ENCODE measurements around the gene BCO1. TPM values are rescaled to one million over a fixed set of nuclear protein-coding genes. Genes with fewer than 3 reads are reported as not detected.

Gene BCO1
- total and polyA plus RNA-seq, 3 donors from 2014 or later, result 0.62 to 1.2 (median 0.87) TPM

DNA sequence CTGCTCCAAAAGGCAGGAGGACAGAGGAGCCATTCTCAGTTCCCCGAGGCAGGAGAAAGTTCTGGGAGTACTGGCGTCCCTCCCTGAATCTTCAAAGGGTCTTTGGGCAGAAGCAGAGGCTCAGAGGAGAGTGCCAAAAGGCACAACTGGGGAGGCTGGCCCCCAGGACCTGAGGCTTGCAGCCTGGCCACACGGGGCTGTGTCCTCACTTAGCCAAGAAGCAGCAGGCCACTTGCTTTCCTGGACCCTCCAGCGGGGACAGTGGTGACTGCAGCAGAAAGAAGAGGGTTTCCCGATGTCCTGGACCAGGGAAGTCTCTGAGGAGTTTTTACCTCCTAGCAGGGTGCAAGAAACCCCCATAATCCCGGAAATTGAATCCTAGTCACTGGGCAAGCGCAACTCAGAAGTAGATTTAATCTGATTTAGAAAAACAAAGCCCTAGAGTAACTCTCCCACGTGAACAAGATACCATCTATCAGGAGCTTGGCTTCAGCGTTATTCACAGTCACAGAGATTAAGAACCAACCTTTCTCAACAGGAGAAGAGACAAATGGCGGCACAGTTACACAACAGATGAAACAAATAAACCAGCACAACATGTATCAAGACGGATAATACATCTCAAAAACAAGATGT, 25.5 kb upstream of the BCO1 start:
- H3K4me3 ChIP-seq, result no peak overlapping the region
- no peak for TF ChIP-seq POLR2A (IDR thresholded peaks at IDR 0.05)
- TF ChIP-seq, protein P1, sequence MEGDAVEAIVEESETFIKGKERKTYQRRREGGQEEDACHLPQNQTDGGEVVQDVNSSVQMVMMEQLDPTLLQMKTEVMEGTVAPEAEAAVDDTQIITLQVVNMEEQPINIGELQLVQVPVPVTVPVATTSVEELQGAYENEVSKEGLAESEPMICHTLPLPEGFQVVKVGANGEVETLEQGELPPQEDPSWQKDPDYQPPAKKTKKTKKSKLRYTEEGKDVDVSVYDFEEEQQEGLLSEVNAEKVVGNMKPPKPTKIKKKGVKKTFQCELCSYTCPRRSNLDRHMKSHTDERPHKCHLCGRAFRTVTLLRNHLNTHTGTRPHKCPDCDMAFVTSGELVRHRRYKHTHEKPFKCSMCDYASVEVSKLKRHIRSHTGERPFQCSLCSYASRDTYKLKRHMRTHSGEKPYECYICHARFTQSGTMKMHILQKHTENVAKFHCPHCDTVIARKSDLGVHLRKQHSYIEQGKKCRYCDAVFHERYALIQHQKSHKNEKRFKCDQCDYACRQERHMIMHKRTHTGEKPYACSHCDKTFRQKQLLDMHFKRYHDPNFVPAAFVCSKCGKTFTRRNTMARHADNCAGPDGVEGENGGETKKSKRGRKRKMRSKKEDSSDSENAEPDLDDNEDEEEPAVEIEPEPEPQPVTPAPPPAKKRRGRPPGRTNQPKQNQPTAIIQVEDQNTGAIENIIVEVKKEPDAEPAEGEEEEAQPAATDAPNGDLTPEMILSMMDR (IDR thresholded peaks at IDR 0.05), result no peak
- intact Hi-C loops (cut with DNase I; ENCODE audit: low total_unique reads), result no loop called here
- no peaks in the 10 kb centered on the region for H3K9me3 ChIP-seq
- no peaks in the 10 kb centered on the region for H3K27me3 ChIP-seq
- H3K36me3 ChIP-seq (ENCODE audit: low read depth, missing control alignments), result no peaks in the 10 kb centered on the region
- no peak overlapping the region for H3K27ac ChIP-seq
- no peaks in the 10 kb centered on the region for H3K4me1 ChIP-seq
- DNase-seq, result no peak
- 64 to 72% methylated on average over 9 to 11 of the region's 11 CpGs for WGBS, 2 donors

DNA sequence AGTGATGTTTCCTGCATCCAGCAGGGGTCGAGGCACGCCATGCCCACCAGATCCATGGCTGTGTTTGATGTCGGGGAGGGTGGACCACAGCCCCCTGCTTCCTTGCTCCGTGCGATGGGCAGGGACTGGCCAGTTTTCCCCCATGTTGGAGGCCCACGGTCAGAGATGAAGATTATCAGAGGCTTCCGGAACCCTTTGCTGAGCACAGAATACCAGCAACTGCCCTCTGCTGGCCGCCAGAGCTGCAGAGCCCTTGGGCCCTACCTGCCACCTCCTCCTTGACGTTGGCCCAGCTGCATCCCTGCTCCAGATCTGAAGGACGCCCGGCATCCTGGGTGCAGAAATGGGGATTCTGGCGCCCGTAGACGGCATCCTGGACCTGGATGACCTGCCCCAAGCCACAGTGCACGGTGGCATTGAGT, 23.7 kb upstream of the BCO1 start:
- intact Hi-C loops (cut with DNase I; ENCODE audit: low total_unique reads), result no loop called here
- no peaks in the 10 kb centered on the region for H3K4me1 ChIP-seq
- no peaks in the 10 kb centered on the region for H3K9me3 ChIP-seq
- no peak overlapping the region for H3K4me3 ChIP-seq
- H3K36me3 ChIP-seq (ENCODE audit: low read depth, missing control alignments), result no peaks in the 10 kb centered on the region
- H3K27me3 ChIP-seq, result no peaks in the 10 kb centered on the region
- peak; percentile 46 for DNase-seq
- 70 to 74% methylated on average over 13 to 15 of the region's 15 CpGs for WGBS, 2 donors
- H3K27ac ChIP-seq, result no peak overlapping the region
- TF ChIP-seq, protein P1 (IDR thresholded peaks at IDR 0.05), result no peak
- no peak for TF ChIP-seq POLR2A (IDR thresholded peaks at IDR 0.05)

DNA sequence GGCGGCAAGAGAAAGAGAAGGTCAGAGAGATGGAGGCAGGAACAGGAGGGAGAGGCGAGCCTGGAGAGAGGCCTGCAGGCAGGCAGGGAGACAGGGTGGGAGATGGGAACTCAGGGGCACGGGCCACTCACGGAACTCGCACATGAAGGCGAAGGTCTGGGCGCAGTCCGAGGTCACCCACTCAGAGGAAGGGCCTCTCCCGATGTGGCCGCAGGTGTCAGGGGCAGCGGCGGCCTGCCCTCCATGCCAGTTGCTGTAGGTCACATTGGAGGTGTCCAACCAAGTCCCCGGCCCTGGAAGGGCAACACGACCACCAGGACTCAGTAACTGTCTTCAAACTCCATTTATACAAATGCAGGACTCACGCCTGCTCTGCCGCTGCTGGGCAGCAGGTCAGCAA, 22.4 kb upstream of the BCO1 start:
- no peak for DNase-seq
- H3K27ac ChIP-seq, result no peak overlapping the region
- 92 to 98% methylated on average over 15 to 16 of the region's 16 CpGs for WGBS, 2 donors
- no peaks in the 10 kb centered on the region for H3K27me3 ChIP-seq
- no peaks in the 10 kb centered on the region for H3K4me1 ChIP-seq
- intact Hi-C loops (cut with DNase I; ENCODE audit: low total_unique reads), result no loop called here
- H3K36me3 ChIP-seq (ENCODE audit: low read depth, missing control alignments), result no peaks in the 10 kb centered on the region
- TF ChIP-seq POLR2A (IDR thresholded peaks at IDR 0.05), result no peak
- TF ChIP-seq, protein P1 (IDR thresholded peaks at IDR 0.05), result no peak
- no peaks in the 10 kb centered on the region for H3K9me3 ChIP-seq
- no peak overlapping the region for H3K4me3 ChIP-seq

DNA sequence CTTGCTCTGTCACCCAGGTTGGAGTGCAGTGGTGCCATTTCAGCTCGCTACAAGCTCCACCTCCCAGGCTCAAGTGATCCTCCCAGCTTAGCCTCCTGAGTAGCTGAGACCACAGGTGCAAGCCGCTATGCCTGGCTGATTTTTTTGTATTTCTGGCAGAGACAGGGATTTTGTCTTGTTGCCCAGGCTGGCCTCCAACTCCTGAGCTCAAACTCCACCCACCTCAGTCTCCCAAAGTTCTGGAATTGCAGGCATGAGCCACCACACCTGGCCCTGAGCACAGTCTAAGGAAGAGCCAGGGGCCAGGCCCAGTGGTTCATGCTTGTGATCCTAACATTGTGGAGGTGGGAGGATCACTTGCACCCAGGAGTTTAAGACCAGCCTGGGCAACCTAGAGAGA, 21.8 kb upstream of the BCO1 start:
- TF ChIP-seq, protein P1 (IDR thresholded peaks at IDR 0.05), result no peak
- TF ChIP-seq POLR2A (IDR thresholded peaks at IDR 0.05), result no peak
- Histone ChIP-seq H3K36me3 (ENCODE audit: low read depth, missing control alignments) (no peaks in the 10 kb centered on the region), H3K9me3 (no peaks in the 10 kb centered on the region), H3K27ac (no peak overlapping the region), H3K4me1 (no peaks in the 10 kb centered on the region), H3K4me3 (no peak overlapping the region), H3K27me3 (no peaks in the 10 kb centered on the region)
- DNase-seq, result no peak
- WGBS, 2 donors, result 86 to 98% methylated on average over 2 of the region's 2 CpGs
- intact Hi-C loops (cut with DNase I; ENCODE audit: low total_unique reads), result no loop called here

DNA sequence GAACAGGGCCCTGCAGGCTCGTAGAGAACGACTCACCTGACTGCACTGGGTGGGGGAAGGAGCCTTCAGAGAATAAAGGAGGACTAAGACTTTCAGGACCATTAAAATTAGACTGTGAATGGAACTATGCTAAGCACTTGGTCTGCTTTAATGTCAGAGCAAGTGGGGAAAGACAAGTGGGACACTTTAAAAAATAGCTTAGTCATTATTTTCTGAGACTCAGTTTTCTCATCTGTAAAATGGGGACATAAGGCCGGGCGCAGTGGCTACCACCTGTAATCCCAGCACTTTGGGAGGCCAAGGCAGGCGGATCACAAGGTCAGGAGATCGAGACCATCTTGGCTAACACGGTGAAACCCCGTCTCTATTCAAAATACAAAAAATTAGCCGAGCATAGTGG, 19.3 kb upstream of the BCO1 start:
- H3K36me3 ChIP-seq (ENCODE audit: low read depth, missing control alignments), result no peaks in the 10 kb centered on the region
- H3K4me3 ChIP-seq, result no peak overlapping the region
- H3K9me3 ChIP-seq, result no peaks in the 10 kb centered on the region
- H3K27me3 ChIP-seq, result no peaks in the 10 kb centered on the region
- peaks cover 5% of the 10 kb centered on the region for H3K4me1 ChIP-seq
- DNase-seq, result no peak
- TF ChIP-seq, protein P1 (IDR thresholded peaks at IDR 0.05), result no peak
- no peak for TF ChIP-seq POLR2A (IDR thresholded peaks at IDR 0.05)
- H3K27ac ChIP-seq, result no peak overlapping the region
- intact Hi-C loops (cut with DNase I; ENCODE audit: low total_unique reads), result no loop called here
- WGBS, 2 donors, result 77 to 89% methylated on average over 9 of the region's 9 CpGs

All from testis (tissue), 3 donors.